H4 (cell line): ENCODE data around the gene VWC2L. TPM values are rescaled to one million over a fixed set of nuclear protein-coding genes. Genes with fewer than 3 reads are reported as not detected.

Experiments
- DNase-seq: peaks from one replicate; pipeline ENCODE4 v3.0.0-alpha.2; 2015; ENCODE audit warnings: low spot score
- total RNA-seq: library from RNA; depleted of rRNA; stranded (reverse); fragments of >200 nt; shearing (Covaris generic); gene quantifications from 2 replicates; pipeline ENCODE4 v1.2.3, GENCODE V29; 2014

VWC2L gene
- total RNA-seq, 1 experiment from 2014 or later: not detected

GRCh38 chr2:214536625-214537024, 125.8 kb downstream of the VWC2L start:
- DNase-seq: no peak

DNA sequence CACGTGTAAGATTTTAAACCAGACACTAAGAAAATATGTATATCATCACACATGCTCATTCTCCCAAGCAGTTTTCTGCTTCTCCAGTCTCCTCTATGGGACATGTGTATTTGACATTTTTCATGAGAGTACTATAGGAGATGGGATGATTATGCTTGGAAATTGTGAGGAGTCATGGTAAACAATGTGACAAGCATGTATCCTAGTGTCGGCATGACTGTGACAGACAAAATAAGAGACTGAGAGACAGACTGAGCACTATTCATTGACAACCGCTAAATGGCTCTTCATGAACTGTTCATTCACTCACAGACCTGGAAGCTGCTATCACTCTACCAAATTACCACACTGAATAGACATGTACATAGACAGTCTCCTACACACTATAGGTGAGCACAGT, 127.1 kb downstream of the VWC2L start:
- DNase-seq: no peak

DNA sequence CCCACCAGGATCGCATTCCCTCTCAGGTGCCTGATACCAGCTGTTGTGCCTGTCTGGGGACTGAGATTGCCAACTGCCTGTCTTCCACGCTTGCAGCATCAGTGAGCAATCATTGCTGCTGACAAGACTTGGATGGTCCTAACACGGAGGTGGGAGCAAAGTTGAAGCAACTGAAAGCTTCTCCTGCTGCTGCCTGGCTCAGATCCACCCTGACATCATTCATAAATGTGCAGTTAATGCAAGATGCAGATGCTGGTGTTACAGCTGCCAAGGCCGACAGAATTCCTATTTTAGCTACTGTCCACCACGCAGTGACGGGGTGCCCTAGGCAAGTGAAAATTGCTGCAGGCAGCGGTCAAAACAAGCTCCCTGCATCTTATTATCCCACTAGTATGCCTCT, 131.4 kb downstream of the VWC2L start:
- DNase-seq: no peak

- no peak for DNase-seq
Measured at GRCh38 chr2:214542866-214543265, 132.0 kb downstream of the VWC2L start.

DNA sequence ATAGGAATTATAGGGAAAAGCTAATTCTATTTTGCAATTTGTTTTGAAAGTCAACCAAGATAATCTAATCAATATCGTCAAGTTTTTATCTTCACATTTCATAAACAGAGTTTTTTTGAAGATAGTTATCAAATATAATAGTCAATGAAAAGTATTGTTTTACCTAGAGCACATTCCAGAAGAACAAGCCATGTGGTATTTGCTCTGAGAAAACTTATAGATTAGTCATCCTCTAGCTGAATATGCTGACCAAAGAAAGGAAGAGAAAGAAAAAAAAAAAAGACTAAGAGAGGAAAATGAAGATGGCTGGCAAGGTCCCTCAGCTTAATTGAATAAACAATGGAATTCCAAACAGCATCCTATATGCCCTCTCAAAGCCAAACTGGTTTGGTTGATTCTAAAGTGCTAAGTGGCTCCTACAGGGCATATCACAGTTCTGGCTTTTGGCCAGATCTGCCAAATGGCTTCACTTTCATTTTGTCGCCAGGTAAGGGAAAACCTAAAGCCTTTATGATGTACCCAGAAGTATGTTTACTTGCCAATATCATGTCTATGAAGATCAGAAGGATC, 132.6 kb downstream of the VWC2L start:
- DNase-seq: no peak

DNA sequence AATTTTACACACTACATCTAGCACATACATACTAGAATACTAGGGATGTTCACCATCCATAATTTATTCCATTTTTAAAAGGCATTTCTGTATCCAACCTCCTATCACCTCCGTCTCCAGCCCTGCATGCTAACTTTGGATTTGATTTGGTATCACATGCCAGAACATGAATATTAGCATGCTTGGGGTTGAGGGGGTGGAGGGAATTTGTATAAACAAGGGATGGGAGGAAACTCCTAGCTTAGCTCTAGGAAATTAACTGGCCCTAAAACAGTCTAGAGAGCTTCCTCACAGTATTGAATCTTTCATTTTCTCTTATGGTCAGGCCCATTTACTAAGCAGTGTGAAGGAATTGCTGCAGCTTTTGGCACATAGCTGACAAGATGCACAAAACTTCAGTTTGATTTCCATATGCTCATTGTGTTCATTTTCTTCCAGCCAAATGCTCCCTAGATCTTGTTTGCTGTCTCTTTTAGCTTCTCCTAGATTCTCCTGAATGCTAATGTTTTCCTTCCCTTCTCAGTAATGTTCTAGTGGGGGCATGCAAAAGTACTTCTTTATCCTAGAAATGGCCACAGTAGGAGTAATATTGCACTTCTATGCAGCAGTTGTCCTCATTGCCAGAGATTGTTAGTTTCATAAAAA, 135.2 kb downstream of the VWC2L start:
- DNase-seq: no peak

DNA sequence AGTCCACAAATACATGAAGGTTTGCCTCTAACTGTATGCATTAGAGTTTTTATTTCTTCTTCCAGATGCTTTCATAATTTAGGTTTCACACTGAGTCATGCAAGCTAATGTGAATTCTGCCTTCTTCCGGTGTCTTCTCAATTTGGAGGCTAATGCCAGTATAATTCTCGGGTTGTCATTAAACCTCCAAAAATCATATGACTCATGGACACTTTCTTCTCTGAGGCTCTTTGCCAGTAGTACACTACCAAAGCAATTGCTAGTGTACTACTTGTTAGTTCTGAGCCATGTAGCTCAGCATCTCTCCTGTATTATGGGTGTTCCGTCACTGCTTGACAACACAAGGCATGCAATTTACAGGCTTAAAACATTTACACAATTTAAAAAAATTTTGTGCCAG, 137.1 kb downstream of the VWC2L start:
- no peak for DNase-seq

GRCh38 chr2:214549946-214550345, 139.1 kb downstream of the VWC2L start:
- DNase-seq: no peak

DNA sequence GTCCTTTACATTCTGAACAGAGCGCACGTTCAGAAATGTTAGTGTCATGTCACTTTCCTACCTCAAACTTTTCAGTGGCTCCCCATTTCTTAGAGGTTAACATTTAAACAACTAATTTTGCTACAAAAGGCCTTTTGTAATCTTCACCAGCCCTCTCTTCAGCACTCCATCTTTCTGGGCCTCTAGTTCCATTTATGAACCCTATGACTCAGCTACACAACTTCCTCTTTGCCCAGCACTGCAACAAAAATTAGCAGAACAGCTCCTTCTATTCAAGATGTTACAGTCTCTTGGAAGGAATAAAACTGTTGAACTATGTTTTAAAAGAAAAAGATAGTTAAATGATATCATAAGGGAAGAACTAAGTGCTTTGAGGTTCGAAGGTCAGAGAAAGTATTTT, 139.9 kb downstream of the VWC2L start:
- no peak for DNase-seq

DNA sequence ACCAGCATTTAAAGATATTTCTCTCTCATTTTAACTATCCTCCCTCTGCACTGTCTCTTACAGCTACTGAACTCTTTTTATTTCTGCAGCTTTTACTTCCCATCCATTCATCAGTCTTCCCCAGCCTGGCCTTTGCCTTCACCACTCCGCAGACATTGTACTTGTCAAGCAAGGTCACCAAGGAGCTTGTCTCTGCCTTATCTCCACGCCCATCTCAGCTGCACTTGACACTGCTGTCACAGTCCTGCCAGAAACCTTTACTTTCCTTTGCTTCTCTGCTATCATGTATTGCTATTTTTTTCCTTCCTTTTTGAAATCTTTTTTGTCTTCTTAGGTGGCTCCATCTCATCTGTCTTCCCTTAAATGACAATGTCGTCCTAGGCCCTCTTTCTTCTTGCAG, 147.0 kb downstream of the VWC2L start:
- no peak for DNase-seq

- DNase-seq: no peak
Measured at GRCh38 chr2:214558341-214558740, 147.5 kb downstream of the VWC2L start.

DNA sequence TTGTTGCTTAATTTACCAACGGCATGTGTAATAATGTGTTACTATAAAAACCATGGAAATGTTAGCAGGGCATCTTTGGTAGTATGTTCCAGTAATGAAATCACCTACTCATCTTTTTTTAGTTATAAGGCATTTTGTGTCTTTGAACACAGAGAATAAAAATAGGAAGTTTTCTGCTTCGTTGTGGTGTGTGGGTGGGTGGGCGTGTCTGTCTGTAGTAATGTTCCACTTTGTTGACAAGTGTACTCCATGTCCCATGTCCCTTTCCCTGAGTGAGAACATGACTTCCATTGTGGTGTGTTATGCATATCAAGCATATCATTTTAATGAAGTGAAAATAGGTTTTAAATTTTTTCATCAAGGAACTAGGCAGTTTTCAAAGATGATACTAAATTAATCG, 149.3 kb downstream of the VWC2L start:
- no peak for DNase-seq

- no peak for DNase-seq
Measured at GRCh38 chr2:214560618-214561190, 149.8 kb downstream of the VWC2L start.

GRCh38 chr2:214565246-214565645, 154.4 kb downstream of the VWC2L start:
- DNase-seq: no peak

- DNase-seq: no peak
Measured at GRCh38 chr2:214566457-214566856, 155.6 kb downstream of the VWC2L start.

DNA sequence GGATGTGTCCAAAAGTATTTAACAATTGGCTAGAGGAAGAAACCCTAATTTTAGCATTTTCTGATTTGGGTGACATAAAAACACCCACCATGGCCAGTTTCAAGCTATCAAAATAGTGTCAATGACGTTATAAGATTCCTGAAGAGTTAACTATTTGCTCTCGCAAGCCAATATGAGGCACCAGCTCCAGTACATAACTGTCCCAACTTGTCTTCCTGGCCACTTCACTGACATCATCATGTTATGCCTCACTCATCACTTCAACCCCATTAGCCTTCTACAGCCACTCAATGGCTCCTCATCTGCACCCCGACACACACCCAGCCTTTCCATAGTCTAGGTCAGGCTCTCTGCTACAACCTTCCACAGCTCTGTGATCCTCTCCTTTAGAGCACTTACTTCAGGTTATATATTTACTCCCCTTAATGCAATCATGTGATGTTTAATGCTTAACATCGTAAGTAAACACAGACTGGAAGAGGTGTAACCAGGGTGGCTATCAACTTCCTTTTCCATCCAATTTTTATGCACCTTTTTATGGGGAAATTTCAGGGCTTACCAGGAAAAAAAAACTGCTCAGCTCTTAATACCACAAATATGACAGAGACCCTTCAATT, 158.7 kb downstream of the VWC2L start:
- DNase-seq: no peak

DNA sequence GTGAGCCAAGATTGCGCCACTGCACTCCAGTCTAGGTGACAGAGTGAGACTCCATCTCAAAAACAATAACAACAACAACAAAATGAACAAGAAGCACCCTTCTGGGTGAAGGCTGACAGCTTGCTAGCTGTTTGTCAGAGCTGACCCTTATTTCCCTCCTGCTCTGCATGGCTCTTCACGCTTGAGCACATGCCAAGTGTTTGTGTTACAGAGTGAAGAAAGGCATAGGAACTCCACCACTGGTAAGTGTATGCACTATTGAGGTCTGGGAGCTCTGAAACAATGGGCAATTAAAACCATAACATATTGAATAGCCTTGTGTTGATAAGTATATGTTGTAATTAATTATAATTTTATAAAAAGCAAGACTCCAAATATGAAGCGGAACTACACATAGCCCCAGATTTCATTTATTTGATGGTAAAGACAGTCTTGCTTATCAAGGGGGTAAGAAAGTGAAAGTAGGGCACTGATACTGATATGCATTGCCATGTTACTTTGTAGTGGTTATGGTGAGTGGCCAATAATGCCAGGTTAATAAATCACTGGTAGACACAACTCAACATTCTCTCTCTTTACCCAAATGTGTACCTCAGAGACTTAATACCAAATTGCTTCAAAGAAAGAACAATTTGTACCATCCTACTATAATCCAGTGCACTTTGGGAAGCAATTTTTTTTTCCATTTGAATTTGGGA, 163.4 kb downstream of the VWC2L start:
- no peak for DNase-seq

GRCh38 chr2:214575030-214575429, 164.2 kb downstream of the VWC2L start:
- DNase-seq: no peak

DNA sequence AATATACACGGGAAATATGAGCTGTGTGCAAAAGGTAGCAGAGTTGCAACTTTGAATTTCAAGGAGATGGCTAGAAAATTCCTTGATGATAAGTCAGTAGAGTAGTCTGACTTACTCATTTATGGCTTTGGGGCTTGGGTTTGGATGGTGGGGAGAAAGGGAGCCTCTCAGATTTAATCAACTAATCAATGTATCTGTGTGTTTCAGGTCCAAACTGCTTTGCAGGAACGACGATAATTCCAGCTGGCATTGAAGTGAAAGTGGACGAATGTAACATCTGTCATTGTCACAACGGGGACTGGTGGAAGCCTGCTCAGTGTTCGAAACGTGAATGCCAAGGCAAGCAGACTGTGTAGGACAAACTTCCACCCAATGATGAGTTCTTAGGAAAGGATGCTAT, 164.6 kb downstream of the VWC2L start:
- DNase-seq: no peak

GRCh38 chr2:214577769-214578168, 166.9 kb downstream of the VWC2L start:
- DNase-seq: no peak

- no peak for DNase-seq
Measured at GRCh38 chr2:214578442-214578841, 167.6 kb downstream of the VWC2L start.

- no peak for DNase-seq
Measured at GRCh38 chr2:214579035-214579434, 168.2 kb downstream of the VWC2L start.

DNA sequence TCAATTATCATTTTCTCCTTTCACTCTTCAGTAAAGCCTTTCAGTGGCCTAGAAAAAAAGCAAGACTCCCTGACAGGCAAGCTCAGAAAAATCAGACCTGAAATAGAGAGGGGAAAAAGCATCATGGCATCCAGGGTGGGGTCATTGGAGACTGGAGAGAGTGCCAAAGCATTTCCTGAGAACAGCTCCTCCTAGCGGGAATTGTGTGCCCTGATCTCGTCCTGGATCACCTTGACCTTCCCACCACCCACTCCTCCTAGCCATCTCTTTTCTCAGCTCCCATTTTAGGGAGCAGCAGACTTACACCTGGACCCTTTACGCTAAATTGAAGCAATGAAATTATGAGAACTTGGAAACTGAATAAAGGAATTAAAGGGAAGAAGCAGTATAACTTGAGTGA, 176.6 kb downstream of the VWC2L start:
- peak; percentile 21 for DNase-seq
